Endothelial cell (in vitro differentiated cells): ENCODE data around the gene MCCC2. TPM values are rescaled to one million over a fixed set of nuclear protein-coding genes. Genes with fewer than 3 reads are reported as not detected.

ENCODE experiments used
- DNase-seq: peaks from one replicate; pipeline ENCODE4 v3.0.0; 2021; ENCODE audit warnings: low spot score
- H3K27ac Mint-ChIP-seq: one replicate; pipeline ENCODE4 v1.8.0; 2021; ENCODE audit warnings: mixed read lengths, inconsistent platforms; ENCODE audit not compliant: unreplicated experiment
- H3K27me3 Mint-ChIP-seq: one replicate; pipeline ENCODE4 v1.8.0; 2021; ENCODE audit warnings: mild to moderate bottlenecking, moderate library complexity, mixed read lengths, inconsistent platforms; ENCODE audit not compliant: unreplicated experiment
- H3K36me3 Mint-ChIP-seq: one replicate; pipeline ENCODE4 v1.8.0; 2021; ENCODE audit warnings: mild to moderate bottlenecking, low read depth, mixed read lengths, inconsistent platforms; ENCODE audit not compliant: unreplicated experiment
- H3K4me1 Mint-ChIP-seq: one replicate; pipeline ENCODE4 v1.8.0; 2021; ENCODE audit warnings: mild to moderate bottlenecking, mixed read lengths, inconsistent platforms; ENCODE audit not compliant: unreplicated experiment
- H3K4me3 Mint-ChIP-seq: one replicate; pipeline ENCODE4 v1.8.0; 2021; ENCODE audit warnings: mild to moderate bottlenecking, mixed read lengths, inconsistent platforms; ENCODE audit not compliant: unreplicated experiment
- H3K9me3 Mint-ChIP-seq: one replicate; pipeline ENCODE4 v1.8.0; 2021; ENCODE audit warnings: mixed read lengths, inconsistent platforms; ENCODE audit not compliant: unreplicated experiment
- CTCF ChIP-seq: fragments of 200-600 bp; sonication (generic); IDR thresholded peaks from one replicate; pipeline ENCODE4 v1.5.0; 2021; ENCODE audit warnings: antibody characterized with exemption; ENCODE audit not compliant: unreplicated experiment
- total RNA-seq: library from RNA; stranded (reverse); fragmentation: NEBNext Ultra II Directional; extraction: Animal tissue kit (Norgen Biotek cat#: 25700); gene quantifications from one replicate; pipeline ENCODE4 v1.2.1, GENCODE V29; 2021; ENCODE audit not compliant: unreplicated experiment

The MCCC2 gene
- total RNA-seq, 1 donor from 2014 or later, result 38.3 TPM

- no peaks in the 10 kb centered on the region for H3K27me3 Mint-ChIP-seq
- H3K4me3 Mint-ChIP-seq, result no peak overlapping the region
- no peaks in the 10 kb centered on the region for H3K9me3 Mint-ChIP-seq
- H3K27ac Mint-ChIP-seq, result no peak overlapping the region
- no peak for TF ChIP-seq CTCF
- DNase-seq, result no peak
- H3K36me3 Mint-ChIP-seq, result peaks cover 7% of the 10 kb centered on the region
- peaks cover 12% of the 10 kb centered on the region for H3K4me1 Mint-ChIP-seq
Measured at GRCh38 chr5:71589903-71590302, 2.8 kb downstream of the MCCC2 start.

GRCh38 chr5:71591100-71591499 is 4.0 kb downstream of the MCCC2 start:
- no peak for TF ChIP-seq CTCF
- Mint-ChIP-seq H3K4me3 (no peak overlapping the region), H3K9me3 (no peaks in the 10 kb centered on the region), H3K27me3 (no peaks in the 10 kb centered on the region), H3K4me1 (peaks cover 12% of the 10 kb centered on the region), H3K36me3 (peaks cover 13% of the 10 kb centered on the region), H3K27ac (no peak overlapping the region)
- DNase-seq, result no peak

- Mint-ChIP-seq H3K9me3 (no peaks in the 10 kb centered on the region), H3K4me3 (peak overlapping the region; percentile 50), H3K36me3 (peaks cover 26% of the 10 kb centered on the region), H3K27me3 (no peaks in the 10 kb centered on the region), H3K27ac (no peak overlapping the region), H3K4me1 (no peaks in the 10 kb centered on the region)
- TF ChIP-seq CTCF, result no peak
- DNase-seq, result no peak
Measured at GRCh38 chr5:71596169-71596568, 9.0 kb downstream of the MCCC2 start.

- Mint-ChIP-seq H3K9me3 (no peaks in the 10 kb centered on the region), H3K4me1 (no peaks in the 10 kb centered on the region), H3K27ac (peak overlapping the region; percentile 33), H3K27me3 (no peaks in the 10 kb centered on the region), H3K36me3 (peaks cover 26% of the 10 kb centered on the region), H3K4me3 (peak overlapping the region; percentile 17)
- DNase-seq, result no peak
- TF ChIP-seq CTCF, result no peak
Measured at GRCh38 chr5:71597001-71597400, 9.9 kb downstream of the MCCC2 start.

- peaks cover 41% of the 10 kb centered on the region for H3K36me3 Mint-ChIP-seq
- H3K4me1 Mint-ChIP-seq, result no peaks in the 10 kb centered on the region
- H3K9me3 Mint-ChIP-seq, result no peaks in the 10 kb centered on the region
- no peak overlapping the region for H3K4me3 Mint-ChIP-seq
- no peaks in the 10 kb centered on the region for H3K27me3 Mint-ChIP-seq
- no peak for TF ChIP-seq CTCF
- no peak overlapping the region for H3K27ac Mint-ChIP-seq
- no peak for DNase-seq
Measured at GRCh38 chr5:71600783-71601182, 13.6 kb downstream of the MCCC2 start.
